Smooth muscle cell (in vitro differentiated cells): ENCODE data around the gene NGFR. TPM values are rescaled to one million over a fixed set of nuclear protein-coding genes. Genes with fewer than 3 reads are reported as not detected.
A peak's percentile ranks its signal among the peaks of the same experiment; 100 is the strongest.

Experiments
- DNase-seq: peaks from one replicate; lab custom pipeline; 2025; ENCODE audit not compliant: unreplicated experiment; lab: John Stamatoyannopoulos, UW
- H2AFZ ChIP-seq: fragments of 200-600 bp; sonication (generic); 2 replicates; pipeline ENCODE4 v1.6.0; 2016; ENCODE audit warnings: antibody characterized with exemption, low read depth, mild to moderate bottlenecking
- H3F3A ChIP-seq: fragments of 200-600 bp; sonication (generic); 2 replicates; pipeline ENCODE4 v1.6.0; 2017; ENCODE audit warnings: antibody characterized with exemption, low read depth
- H3K27ac ChIP-seq: fragments of 200-600 bp; sonication (generic); 2 replicates; pipeline ENCODE4 v1.5.1; 2016; ENCODE audit warnings: low read depth, mild to moderate bottlenecking
- H3K27me3 ChIP-seq: fragments of 200-600 bp; sonication (generic); 2 replicates; pipeline ENCODE4 v1.6.1; 2016; ENCODE audit warnings: low read depth, mild to moderate bottlenecking
- H3K36me3 ChIP-seq: fragments of 200-600 bp; sonication (generic); 2 replicates; pipeline ENCODE4 v1.5.1; 2016; ENCODE audit warnings: low read depth
- H3K4me1 ChIP-seq: fragments of 200-600 bp; sonication (generic); 2 replicates; pipeline ENCODE4 v1.5.1; 2016; ENCODE audit warnings: low read depth
- H3K4me2 ChIP-seq: fragments of 200-600 bp; sonication (generic); 2 replicates; pipeline ENCODE4 v1.6.0; 2016; ENCODE audit warnings: mild to moderate bottlenecking
- H3K4me3 ChIP-seq: fragments of 200-600 bp; sonication (generic); 2 replicates; pipeline ENCODE4 v1.5.1; 2016; ENCODE audit warnings: mild to moderate bottlenecking
- H3K79me2 ChIP-seq: fragments of 200-600 bp; sonication (generic); 2 replicates; pipeline ENCODE4 v1.6.0; 2016; ENCODE audit warnings: low read depth, mild to moderate bottlenecking
- H3K9ac ChIP-seq: fragments of 200-600 bp; sonication (generic); 2 replicates; pipeline ENCODE4 v1.6.0; 2016; ENCODE audit warnings: low read depth
- H3K9me3 ChIP-seq: fragments of 200-600 bp; sonication (generic); replicated peaks from 2 replicates; pipeline ENCODE4 v1.5.1; 2016; ENCODE audit warnings: low read depth
- H4K20me1 ChIP-seq: fragments of 200-600 bp; sonication (generic); 2 replicates; pipeline ENCODE4 v1.6.0; 2016; ENCODE audit warnings: low read depth
- WGBS: methylation state at CpG from one replicate; pipeline ENCODE4 v1.1.7; 2016; ENCODE audit warnings: low lambda C conversion rate; 5-methylcytosine and 5-hydroxymethylcytosine counted together
- polyA plus RNA-seq: library from polyadenylated mRNA; unstranded; fragments of >200 nt; fragmentation: Nextera tagmentation; extraction: Ambion mirVana; gene quantifications from 2 replicates; pipeline ENCODE4 v1.2.1, GENCODE V29; 2016
- total RNA-seq: library from RNA; depleted of rRNA; stranded (reverse); fragments of >200 nt; gene quantifications from 2 replicates; pipeline ENCODE4 v1.2.3, GENCODE V29; 2014
- TF ChIP-seq, protein P1 (sequence below): fragments of 200-600 bp; sonication (generic); IDR thresholded peaks from 2 replicates; pipeline ENCODE4 v1.5.1; 2017; ENCODE audit warnings: borderline replicate concordance, mild to moderate bottlenecking, antibody characterized with exemption; ENCODE audit not compliant: insufficient read depth, poor library complexity, severe bottlenecking

Gene NGFR, protein sequence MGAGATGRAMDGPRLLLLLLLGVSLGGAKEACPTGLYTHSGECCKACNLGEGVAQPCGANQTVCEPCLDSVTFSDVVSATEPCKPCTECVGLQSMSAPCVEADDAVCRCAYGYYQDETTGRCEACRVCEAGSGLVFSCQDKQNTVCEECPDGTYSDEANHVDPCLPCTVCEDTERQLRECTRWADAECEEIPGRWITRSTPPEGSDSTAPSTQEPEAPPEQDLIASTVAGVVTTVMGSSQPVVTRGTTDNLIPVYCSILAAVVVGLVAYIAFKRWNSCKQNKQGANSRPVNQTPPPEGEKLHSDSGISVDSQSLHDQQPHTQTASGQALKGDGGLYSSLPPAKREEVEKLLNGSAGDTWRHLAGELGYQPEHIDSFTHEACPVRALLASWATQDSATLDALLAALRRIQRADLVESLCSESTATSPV
- total RNA-seq (1.3 and 2.4 TPM in 2 replicates), polyA plus RNA-seq (2.3 and 2.5 TPM in 2 replicates)

DNA sequence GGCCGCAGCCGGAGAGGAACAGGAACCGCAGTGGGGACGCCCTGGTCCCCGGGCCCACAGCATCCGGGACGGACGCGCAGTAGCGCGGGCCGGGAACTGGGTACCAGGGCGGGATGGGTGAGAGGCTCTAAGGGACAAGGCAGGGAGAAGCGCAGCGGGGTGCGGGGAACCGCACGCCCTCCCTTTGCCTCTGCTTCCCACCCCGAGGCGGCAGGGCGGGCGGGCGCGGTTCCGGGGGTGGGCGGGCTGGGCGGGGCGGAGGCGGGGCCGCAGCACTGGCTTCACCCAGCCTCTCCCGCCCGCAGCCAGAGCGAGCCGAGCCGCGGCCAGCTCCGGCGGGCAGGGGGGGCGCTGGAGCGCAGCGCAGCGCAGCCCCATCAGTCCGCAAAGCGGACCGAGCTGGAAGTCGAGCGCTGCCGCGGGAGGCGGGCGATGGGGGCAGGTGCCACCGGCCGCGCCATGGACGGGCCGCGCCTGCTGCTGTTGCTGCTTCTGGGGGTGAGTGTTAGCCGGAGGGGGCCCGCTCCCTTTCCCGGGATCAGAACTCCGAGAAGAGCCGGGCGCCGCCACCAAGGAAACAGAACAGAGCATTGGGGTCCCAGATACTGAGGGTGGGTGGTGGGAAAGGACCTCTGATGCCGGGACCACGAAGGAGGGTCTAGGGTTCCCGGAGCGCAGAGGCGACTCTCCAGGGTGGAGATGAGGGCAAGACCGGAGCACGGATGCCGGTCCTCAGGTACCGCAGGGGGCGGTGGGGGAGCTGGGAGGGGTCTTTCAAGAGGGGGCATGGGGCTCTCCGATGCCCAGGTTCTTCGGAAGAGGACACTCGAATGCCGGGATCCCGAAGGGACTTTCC, at the start of gene NGFR:
TSS of gene NGFR (plus strand) at position 308 of the 856 bp plus-strand sequence. CDS start at position 433, 125 bp downstream.
- Histone ChIP-seq H3K4me2 (peak within 1 kb of the TSS; percentile 90), H4K20me1 (no peaks in the 10 kb centered on the region), H3K27ac (no peak within 1 kb of the TSS), H3K36me3 (no peaks in the 10 kb centered on the region), H3K4me3 (peak within 1 kb of the TSS; percentile 45), H3K27me3 (peaks cover 33% of the 10 kb centered on the region), H3K9me3 (no peaks in the 10 kb centered on the region), H3K9ac (no peak within 1 kb of the TSS), H3K4me1 (peaks cover 23% of the 10 kb centered on the region), H3F3A (peaks cover 9% of the 10 kb centered on the region), H2AFZ (no peak within 1 kb of the TSS), H3K79me2 (no peaks in the 10 kb centered on the region)
- peak; percentile 5 for DNase-seq
- WGBS, result 2% methylated on average over 46 of the region's 79 CpGs
- TF ChIP-seq, protein P1, sequence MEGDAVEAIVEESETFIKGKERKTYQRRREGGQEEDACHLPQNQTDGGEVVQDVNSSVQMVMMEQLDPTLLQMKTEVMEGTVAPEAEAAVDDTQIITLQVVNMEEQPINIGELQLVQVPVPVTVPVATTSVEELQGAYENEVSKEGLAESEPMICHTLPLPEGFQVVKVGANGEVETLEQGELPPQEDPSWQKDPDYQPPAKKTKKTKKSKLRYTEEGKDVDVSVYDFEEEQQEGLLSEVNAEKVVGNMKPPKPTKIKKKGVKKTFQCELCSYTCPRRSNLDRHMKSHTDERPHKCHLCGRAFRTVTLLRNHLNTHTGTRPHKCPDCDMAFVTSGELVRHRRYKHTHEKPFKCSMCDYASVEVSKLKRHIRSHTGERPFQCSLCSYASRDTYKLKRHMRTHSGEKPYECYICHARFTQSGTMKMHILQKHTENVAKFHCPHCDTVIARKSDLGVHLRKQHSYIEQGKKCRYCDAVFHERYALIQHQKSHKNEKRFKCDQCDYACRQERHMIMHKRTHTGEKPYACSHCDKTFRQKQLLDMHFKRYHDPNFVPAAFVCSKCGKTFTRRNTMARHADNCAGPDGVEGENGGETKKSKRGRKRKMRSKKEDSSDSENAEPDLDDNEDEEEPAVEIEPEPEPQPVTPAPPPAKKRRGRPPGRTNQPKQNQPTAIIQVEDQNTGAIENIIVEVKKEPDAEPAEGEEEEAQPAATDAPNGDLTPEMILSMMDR, result no peak

DNA sequence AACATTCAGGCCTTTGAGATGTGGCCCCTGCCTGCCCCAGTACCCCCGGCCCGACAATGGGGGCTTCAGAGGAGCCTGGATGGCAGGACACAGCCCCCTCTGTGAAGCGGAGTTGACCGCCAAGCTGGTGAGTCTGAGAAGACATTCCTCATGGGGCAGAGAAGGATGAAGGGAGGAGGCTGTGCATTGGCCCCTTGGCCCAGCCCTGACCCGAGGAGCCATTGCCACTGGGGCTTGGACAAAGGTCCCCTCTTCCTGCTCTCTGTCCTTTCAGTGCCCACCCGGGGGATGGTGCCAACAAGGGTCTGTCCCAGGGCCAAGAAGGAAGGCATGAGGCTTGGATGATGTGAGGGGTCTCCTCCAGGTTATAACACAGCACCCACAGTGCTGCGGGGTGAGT, 49.5 kb upstream of the NGFR start:
- H3K27me3 ChIP-seq, result no peaks in the 10 kb centered on the region
- H3K36me3 ChIP-seq, result no peaks in the 10 kb centered on the region
- 95% methylated on average over 7 of the region's 7 CpGs for WGBS
- no peaks in the 10 kb centered on the region for H3K79me2 ChIP-seq
- no peak overlapping the region for H3K9ac ChIP-seq
- no peak overlapping the region for H3K4me3 ChIP-seq
- no peaks in the 10 kb centered on the region for H3K9me3 ChIP-seq
- H2AFZ ChIP-seq, result no peak overlapping the region
- H3K27ac ChIP-seq, result no peak overlapping the region
- TF ChIP-seq, protein P1, result no peak
- H4K20me1 ChIP-seq, result no peaks in the 10 kb centered on the region
- no peaks in the 10 kb centered on the region for H3K4me1 ChIP-seq
- no peak for DNase-seq
- H3K4me2 ChIP-seq, result no peak overlapping the region
- no peaks in the 10 kb centered on the region for H3F3A ChIP-seq

DNA sequence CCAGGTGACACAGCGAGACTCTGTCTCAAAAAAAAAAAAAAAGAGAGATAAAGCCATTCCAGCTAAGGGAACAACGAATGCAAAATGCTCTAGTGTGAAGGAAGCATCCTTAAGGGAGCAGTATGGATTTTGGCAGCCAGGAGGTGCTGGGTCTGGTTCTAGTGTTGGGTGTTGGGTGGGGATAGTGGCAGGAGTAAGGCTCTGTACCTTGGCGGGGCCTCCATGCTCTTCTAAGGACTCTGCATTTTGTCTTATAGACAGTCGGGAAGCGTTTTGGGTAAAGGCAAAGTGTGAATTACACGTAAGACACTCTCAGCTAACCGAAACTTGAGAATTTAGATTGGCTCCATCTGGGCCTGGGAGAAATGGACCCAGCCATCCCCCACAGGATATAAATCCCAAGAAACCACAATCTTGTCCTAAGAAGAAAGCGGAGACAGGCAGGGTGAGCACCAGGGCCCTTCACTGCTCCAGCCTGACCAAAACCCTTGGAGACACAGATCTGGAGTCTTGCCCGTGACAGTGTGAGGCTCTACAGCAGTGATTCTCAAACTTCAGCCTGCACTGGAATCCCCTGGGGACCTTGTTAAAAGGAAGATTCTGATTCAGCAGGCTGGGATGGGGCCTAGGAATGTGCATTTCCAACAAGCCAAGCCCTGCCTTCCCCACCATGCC, 47.3 kb upstream of the NGFR start:
- Histone ChIP-seq H2AFZ (no peak overlapping the region), H3K9me3 (no peaks in the 10 kb centered on the region), H3K9ac (no peak overlapping the region), H3K4me1 (no peaks in the 10 kb centered on the region), H3K4me3 (no peak overlapping the region), H3K4me2 (no peak overlapping the region), H3K79me2 (no peaks in the 10 kb centered on the region), H3K36me3 (no peaks in the 10 kb centered on the region), H3F3A (no peaks in the 10 kb centered on the region), H3K27me3 (no peaks in the 10 kb centered on the region), H4K20me1 (no peaks in the 10 kb centered on the region), H3K27ac (no peak overlapping the region)
- 70% methylated on average over 9 of the region's 9 CpGs for WGBS
- no peak for DNase-seq
- TF ChIP-seq, protein P1, result no peak
